ENCODE data around the gene MSANTD2.

MSANTD2 gene

DNA sequence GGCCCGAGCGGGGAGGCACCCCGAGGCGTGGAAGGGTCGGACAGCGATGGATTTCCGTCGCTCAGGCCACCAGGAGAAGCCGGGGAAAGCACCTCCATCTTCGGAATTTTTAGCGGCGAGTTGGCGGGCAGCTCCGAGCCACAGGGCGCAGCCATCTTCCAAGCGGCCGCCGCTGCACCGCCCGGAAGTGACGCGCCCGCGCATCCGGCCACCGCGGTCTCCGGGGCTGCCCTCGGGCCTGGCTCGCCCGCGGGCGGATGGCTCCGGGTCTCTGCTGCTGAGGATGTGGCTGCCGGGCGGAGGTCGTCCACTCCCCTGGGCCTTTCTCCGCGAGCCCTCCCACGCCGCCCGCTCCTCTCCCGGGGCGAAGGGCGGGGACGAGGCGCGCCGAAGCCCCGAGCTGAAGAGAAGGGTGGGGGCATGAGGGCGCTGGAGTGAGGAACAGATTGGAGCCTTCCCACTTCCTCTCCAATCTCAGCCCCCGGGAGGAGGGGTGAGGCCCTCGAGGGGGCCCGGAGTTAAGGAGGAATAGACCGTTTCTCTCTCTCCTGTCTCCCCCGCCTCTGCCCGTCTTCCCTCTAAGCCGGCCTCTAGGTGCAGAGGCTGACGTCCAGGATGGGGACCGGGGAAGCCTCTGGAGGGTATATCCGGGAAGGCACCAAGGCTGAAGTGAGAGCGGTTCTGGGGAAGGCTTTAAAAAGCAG lies at the start of gene MSANTD2:
TSS of gene MSANTD2 (minus strand) at position 181 of the 704 bp plus-strand sequence. CDS start at position 155, 26 bp downstream.
- peak; percentile 90 for DNase-seq (ENCODE audit: low spot score)
- in situ Hi-C loops (cut with MboI; ENCODE audit: low pct_unique_long_range_greater_than_20kb, low sequenced_read_pairs, unreplicated experiment): no loop called here
- TF ChIP-seq, protein P1, sequence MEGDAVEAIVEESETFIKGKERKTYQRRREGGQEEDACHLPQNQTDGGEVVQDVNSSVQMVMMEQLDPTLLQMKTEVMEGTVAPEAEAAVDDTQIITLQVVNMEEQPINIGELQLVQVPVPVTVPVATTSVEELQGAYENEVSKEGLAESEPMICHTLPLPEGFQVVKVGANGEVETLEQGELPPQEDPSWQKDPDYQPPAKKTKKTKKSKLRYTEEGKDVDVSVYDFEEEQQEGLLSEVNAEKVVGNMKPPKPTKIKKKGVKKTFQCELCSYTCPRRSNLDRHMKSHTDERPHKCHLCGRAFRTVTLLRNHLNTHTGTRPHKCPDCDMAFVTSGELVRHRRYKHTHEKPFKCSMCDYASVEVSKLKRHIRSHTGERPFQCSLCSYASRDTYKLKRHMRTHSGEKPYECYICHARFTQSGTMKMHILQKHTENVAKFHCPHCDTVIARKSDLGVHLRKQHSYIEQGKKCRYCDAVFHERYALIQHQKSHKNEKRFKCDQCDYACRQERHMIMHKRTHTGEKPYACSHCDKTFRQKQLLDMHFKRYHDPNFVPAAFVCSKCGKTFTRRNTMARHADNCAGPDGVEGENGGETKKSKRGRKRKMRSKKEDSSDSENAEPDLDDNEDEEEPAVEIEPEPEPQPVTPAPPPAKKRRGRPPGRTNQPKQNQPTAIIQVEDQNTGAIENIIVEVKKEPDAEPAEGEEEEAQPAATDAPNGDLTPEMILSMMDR (IDR thresholded peaks at IDR 0.05; ENCODE audit: extremely low read depth, insufficient read depth, missing control alignments): no peak

DNA sequence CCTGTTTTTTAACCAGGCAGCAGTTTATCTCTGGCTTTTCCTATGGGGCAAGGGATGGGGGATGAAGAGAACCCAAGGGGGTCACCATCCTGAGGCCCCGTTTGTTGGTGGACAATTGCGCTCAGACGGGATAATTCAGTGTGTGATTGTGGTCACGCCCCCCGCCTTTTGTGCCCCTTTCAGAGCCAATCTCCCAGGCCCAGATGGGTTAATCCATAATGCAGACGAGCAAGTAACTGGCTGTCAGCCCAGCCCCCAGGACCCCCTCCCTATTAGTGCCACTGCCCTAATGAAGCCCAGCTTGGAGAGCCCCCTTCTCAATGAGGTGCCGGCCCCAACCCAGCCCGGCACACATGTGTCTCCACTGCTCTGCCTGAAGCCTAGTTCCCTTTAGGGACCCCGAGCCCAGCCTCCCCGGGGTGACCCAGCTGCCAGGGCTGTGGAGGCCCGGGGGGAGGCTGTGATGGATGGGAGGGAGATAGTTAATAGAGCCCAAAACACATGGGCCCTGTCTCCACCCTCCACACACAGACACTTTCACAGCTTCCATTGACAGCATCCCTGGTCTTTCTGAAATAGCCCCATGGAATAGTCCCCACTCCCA lies 46.0 kb upstream of the MSANTD2 start:
- TF ChIP-seq, protein P1 (IDR thresholded peaks at IDR 0.05; ENCODE audit: extremely low read depth, insufficient read depth, missing control alignments): no peak
- in situ Hi-C loops (cut with MboI; ENCODE audit: low pct_unique_long_range_greater_than_20kb, low sequenced_read_pairs, unreplicated experiment): loop anchor here (25.0 kb wide), 1 partner anchor 184 kb away; the partner anchor contains the start of genes SIAE and SPA17

DNA sequence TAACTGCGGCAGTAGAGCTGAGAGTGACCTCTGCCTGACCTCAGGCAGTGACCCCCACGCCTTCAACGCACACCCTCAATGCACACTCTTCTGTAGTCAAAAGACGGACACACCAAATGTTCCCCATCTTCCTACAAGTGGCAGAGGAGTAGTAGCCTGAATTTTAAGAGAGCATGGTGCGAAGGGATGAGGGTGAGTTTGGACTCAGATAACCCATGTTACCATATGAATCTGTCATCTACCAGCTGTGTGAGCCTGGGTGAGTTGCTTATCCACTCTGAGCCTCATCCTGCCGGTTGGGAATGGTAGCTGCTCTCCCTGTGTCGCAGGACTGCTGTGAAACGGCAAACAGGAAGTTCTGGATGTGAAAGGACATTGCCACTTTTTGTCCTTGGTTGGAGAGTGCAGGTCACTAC lies 44.5 kb upstream of the MSANTD2 start:
- no peak for DNase-seq (ENCODE audit: low spot score)
- in situ Hi-C loops (cut with MboI; ENCODE audit: low pct_unique_long_range_greater_than_20kb, low sequenced_read_pairs, unreplicated experiment): loop anchor here (25.0 kb wide), 1 partner anchor 182 kb away; the partner anchor contains the start of genes SIAE and SPA17
- TF ChIP-seq, protein P1 (IDR thresholded peaks at IDR 0.05; ENCODE audit: extremely low read depth, insufficient read depth, missing control alignments): no peak

More for the DNA sequence above, 46.0 kb upstream of the MSANTD2 start:
- DNase-seq (ENCODE audit: low spot score): no peak

DNA sequence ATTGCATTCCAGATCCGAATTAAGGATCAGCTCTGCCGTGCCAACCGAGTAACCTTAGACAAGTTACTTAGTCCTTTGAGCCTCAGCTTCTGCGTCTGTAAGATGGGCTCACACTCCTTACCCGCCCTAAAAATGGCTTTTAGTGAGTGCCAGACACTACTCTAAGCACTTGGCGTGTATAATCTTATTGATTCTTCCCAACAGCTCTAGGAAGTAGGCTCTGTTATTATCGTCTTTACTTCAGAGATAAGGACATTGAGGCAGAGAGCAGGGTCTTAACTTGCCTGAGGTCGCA lies 43.4 kb upstream of the MSANTD2 start:
- TF ChIP-seq, protein P1 (IDR thresholded peaks at IDR 0.05; ENCODE audit: extremely low read depth, insufficient read depth, missing control alignments): no peak
- in situ Hi-C loops (cut with MboI; ENCODE audit: low pct_unique_long_range_greater_than_20kb, low sequenced_read_pairs, unreplicated experiment): loop anchor here (25.0 kb wide), 1 partner anchor 181 kb away; the partner anchor contains the start of genes SIAE and SPA17
- DNase-seq (ENCODE audit: low spot score): no peak

DNA sequence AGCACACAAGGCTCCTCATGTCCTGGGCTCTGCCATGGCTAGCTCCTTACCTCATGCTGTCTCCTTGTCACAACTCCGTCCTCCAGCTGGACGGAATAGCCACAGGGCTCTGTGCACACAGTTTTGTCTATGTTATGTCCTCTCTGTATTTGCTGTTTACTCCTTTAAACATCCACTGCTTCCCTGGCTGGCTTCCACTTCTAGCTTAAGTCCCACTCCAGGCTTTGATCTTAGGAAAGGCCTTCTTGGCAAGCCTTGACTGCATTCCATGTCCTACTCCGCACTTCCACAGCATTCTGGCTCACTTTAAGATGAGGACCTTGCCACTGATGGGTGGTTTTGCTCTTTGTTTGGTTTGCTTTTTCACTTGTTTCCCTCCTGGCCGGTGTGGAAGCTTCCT lies 42.1 kb upstream of the MSANTD2 start:
- TF ChIP-seq, protein P1 (IDR thresholded peaks at IDR 0.05; ENCODE audit: extremely low read depth, insufficient read depth, missing control alignments): no peak
- in situ Hi-C loops (cut with MboI; ENCODE audit: low pct_unique_long_range_greater_than_20kb, low sequenced_read_pairs, unreplicated experiment): loop anchor here (25.0 kb wide), 1 partner anchor 180 kb away; the partner anchor contains the start of genes SIAE and SPA17
- DNase-seq (ENCODE audit: low spot score): no peak

DNA sequence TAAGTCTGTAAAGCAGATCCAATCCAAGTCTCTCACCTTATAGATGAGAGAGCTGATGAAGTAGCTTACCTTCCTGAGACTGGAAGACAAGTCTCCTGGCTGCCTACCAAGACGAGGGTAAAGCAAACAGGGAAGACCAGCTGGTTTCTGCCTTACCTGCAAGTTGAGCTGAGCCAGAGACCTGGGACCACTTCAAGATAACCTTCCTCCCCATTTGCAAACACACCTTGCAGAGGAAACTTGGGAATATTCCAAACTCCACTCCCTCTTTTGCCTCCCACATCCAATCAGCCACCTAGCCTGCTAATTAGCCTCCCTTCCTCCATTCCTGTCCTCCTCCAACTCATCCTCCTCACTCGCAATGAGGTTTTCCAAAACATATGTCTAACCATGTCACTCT lies 41.6 kb upstream of the MSANTD2 start:
- TF ChIP-seq, protein P1 (IDR thresholded peaks at IDR 0.05; ENCODE audit: extremely low read depth, insufficient read depth, missing control alignments): no peak
- no peak for DNase-seq (ENCODE audit: low spot score)
- in situ Hi-C loops (cut with MboI; ENCODE audit: low pct_unique_long_range_greater_than_20kb, low sequenced_read_pairs, unreplicated experiment): loop anchor here (25.0 kb wide), 1 partner anchor 180 kb away; the partner anchor contains the start of genes SIAE and SPA17
